Measurements from ENCODE around the gene ELMO2.

DNA sequence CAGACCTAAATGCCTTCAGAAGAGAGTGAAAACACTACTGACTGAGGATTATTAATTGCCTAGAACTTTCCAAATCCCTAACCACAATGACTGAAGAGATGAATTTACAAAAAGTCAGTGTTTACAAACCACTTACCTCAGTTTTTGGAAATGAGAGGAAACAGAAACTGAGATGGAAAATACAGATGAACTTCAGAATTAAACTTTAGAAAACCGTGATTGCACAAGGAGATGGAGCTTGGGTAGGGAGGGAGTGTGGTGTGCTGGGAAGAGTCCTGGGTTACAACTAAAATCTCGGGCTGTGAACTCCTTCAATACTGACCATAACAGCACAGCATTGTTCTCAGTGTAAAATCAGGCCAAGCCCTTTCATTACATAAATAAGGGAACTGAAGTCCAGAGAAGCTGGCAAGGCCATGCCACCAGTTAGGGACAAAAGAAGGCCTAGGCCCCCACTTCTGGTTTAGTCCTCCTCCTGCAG, 4.0 kb downstream of the ELMO2 start:
- TF ChIP-seq TAF1 (IDR thresholded peaks at IDR 0.05; ENCODE audit: borderline replicate concordance, low read depth, low read length): no peak
- TF ChIP-seq POLR2A (IDR thresholded peaks at IDR 0.05; ENCODE audit: low read depth, low read length): no peak
- no peak for TF ChIP-seq POLR2AphosphoS5 (IDR thresholded peaks at IDR 0.05; ENCODE audit: low read depth, low read length)
